ENCODE results near the gene IL12RB1. TPM values are rescaled to one million over a fixed set of nuclear protein-coding genes. Genes with fewer than 3 reads are reported as not detected.

IL12RB1 gene
- total and polyA plus RNA-seq, 2 of the 8 experiments (the other 6 are each of a cell fraction or from before 2014, with no cell fraction given), result 0.03 TPM; not detected in 1

DNA sequence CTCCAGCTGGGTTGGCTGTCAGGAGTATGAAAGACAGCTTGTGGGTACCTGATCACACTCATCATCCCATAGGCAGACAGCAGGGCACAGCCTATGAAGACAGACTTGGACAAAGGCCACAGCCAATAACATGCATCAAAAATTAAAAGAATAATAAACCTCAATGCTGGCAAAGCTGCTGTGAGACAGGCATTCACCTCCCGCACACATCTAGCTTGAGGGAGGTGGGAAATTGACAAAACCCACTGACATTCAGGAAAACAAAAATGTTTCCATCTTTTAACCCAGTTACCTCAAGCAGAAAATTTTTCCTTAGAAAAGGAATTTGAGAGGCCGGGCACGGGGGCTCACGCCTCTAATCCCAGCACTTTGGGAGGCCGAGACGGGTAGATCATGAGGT lies 14.4 kb downstream of the IL12RB1 start (continued):
- TF ChIP-seq CHD7 (IDR thresholded peaks at IDR 0.05; ENCODE audit: insufficient replicate concordance, low read length) (no peak), MAX (IDR thresholded peaks at IDR 0.05) (no peak), ASH2L (IDR thresholded peaks at IDR 0.05; ENCODE audit: low read length) (no peak), POU5F1 (IDR thresholded peaks at IDR 0.05; ENCODE audit: low read depth, low read length) (no peak), HDAC6 (IDR thresholded peaks at IDR 0.05; ENCODE audit: low read depth, low read length) (no peak), EGR1 (IDR thresholded peaks at IDR 0.05; ENCODE audit: borderline replicate concordance, low read depth, low read length) (no peak), ATF3 (IDR thresholded peaks at IDR 0.05; ENCODE audit: insufficient read depth, low read depth, low read length) (no peak), RNF2 (IDR thresholded peaks at IDR 0.05; ENCODE audit: borderline replicate concordance, low read depth, low read length, missing control alignments, poor library complexity, severe bottlenecking) (no peak)
